ENCODE results near the gene NACA.
"Not testable (repeated sequence)": the region's sequence is repeated elsewhere in the genome, so short reads cannot be mapped to it uniquely, and the experiment has no call there.

The NACA gene

DNA sequence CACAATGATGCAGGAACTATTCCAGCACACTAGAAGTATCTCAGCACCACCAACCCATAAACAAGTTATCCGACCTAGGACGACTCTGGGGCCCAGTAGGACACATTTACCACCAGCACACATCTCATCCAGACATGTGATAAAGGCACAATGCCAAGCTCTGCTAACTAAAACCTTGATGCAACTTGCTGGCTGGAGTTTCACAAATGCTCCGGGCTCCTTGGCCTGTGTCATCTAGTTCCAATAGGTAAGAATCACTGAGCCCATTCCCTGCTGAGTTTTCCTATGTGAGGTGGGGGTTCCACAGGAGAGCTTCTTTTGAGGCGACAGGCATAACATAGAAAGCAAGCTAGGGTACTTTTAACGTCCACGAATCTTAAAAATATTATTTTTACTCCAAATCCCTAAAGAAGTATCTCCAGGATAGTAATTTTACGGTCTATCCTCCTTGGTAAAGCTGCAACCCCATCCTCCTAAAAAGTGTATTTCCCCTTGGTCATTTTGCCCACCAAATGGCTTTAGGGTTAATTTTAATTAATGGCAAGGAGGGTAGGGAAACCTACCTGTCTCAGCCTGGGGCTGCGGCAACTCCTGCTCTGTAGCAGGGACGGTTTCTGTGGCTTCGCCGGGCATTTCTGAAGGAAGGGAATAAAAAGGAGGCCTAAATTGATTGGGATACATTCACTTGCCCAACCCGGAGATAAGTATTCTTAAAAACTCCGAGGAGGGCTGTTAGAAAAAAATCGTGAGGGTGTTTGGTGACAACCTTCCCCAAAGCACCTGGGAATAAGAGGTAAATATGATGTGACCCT lies 1.0 kb downstream of the NACA start:
- DNase-seq (ENCODE audit: low spot score): peak; percentile 40

DNA sequence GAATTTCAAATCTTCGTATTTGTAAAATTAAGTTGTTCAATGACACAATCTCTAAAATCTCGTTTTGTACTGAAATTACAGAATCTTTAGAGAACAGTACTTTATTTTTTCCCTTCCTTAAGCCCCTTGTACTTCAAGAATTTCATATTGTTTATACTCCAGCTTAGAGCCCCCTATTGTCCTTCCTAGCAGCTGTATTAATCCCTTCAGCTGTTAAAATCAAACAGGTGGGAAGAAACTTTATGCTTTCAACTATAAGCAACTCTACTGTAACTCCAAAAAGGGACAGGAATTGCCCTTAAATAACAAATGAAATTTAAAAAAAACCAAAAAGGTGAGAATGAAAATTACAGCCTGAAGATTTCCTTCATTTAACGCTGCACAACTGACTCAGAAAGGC lies 1.7 kb downstream of the NACA start:
- no peak for DNase-seq (ENCODE audit: low spot score)

DNA sequence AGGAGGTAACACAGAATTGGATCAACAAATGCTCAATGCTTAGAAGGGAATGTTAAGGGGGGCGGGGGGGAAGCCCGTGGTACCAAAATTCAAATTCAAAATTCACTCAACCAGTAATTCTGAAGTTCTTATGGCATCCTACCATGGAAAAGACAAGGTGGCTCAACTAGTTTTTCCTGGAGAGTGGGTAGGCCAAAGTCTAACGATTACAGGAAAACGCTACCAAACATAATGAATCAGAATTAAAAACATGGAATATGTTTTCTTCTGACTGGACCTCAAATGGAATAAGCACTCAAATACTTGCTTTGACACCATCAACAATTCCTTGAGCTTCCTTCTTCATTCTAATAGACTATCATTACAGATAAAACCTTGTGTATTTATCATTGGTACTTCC lies 2.3 kb downstream of the NACA start:
- DNase-seq (ENCODE audit: low spot score): no peak

DNA sequence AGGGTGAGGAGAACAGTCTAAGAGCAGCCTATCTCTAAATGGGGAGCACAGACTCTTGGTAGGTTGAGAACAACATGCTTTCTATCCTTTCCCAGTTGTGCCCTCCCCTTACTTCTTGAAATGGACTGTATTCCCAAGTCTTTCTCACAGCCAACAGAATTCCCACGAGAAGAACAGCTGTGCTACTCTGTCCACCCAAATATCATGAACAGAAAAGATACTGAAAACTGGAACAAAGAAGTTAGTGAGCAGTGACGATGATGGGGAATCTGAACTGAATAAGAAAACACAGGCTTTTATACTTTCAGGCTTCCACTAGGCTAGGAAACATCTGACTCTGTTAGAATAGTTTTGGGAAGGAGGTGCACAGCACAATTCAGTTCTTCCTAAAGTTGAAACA lies 3.4 kb downstream of the NACA start:
- DNase-seq (ENCODE audit: low spot score): no peak

DNA sequence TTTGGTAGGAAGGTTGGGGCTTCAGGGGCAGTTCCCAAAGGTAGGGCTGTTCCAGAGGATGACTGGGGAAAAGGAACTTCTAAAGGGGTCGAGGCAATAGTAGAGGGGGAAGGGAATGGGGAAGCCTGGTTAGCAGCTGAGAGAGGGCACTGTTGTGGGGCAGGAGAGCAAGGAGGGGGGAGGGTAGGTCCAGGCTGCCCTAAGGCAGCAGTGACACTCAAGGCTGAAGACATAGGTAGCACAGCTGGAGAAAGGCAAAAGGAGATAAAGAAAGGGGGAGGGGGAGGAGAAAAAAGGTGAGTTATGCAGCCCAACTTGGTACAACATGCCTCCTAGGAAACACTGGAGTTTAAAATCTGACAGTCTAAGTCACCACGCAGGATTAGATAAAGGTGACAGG lies 3.9 kb downstream of the NACA start:
- DNase-seq (ENCODE audit: low spot score): no peak

DNA sequence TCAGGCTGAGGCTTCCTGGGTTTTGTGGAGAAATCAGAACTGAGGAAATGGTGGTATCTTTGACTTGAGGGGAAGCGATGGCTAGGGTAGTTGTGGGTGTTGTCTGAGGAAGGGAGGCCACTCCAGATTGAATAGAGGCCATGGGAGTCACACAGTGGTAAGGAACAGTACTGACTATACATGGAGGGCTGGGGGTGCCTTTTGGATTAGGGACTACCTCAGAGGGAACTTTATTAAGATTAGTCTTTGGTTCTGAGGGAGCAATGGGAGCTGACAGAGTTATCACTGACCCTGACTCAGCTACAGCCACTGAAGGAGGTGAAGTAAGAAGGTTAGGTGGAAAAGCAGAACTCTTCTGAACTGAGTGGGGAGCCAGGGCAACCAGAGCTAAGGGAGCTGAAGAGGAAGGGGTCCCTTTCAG lies 4.4 kb downstream of the NACA start:
- no peak for DNase-seq (ENCODE audit: low spot score)

DNA sequence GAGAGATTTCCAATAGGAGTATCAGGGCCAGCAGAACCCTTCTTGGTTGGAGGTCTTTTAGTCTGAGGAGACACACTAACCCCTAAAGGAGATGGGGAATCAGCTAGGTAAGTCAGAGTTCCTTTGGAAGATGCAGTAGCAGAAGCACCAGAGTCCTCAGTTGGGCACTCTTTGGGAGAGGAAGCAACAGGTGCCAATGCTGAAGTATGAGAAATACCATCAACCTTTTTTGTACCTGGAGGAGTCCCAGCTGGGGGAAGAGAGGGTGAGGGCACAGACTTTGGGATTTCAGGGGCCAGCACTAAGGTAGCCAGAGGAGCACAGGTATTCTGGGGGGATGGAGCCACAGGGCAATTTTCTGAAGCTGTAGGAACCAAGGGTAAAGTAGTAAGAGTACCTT lies 6.0 kb downstream of the NACA start:
- DNase-seq (ENCODE audit: low spot score): no peak

DNA sequence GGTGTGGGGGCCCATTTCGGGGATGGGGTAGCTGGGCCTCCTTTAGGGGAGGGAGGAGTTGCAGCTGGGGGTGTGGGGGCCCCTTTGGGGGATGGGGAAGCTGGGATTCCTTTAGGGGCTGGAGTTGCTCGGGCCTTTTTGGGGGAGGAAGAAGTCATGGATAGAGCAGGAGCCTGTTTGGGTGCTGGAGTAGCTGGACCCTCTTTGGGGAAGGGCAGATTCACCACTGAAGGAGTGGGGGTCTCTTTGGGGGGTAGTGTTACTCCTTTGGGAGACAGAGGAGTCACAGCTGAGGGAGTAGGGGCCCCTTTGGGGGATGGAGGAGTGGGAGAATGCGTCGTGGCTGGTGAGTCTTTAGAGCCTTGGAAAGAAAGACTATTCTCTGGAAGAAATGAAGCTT lies 6.5 kb downstream of the NACA start:
- no peak for DNase-seq (ENCODE audit: low spot score)

DNA sequence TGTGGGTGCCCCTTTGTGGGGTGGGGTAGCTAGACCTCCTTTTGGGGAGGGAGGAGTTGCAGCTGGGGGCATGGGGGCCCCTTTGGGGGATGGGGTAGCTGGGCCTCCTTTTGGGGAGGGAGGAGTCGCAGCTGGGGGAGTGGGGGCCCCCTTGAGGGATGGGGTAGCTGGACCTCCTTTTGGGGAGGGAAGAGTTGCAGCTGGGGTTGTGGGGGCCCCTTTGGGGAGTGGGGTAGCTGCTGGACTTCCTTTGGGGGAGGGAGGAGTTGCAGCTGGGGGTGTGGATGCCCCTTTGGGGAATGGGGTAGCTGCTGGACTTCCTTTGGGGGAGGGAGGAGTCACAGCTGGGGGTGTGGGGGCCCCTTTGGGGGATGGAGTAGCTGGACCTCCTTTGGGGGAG lies 7.0 kb downstream of the NACA start:
- DNase-seq (ENCODE audit: low spot score): no peak

DNA sequence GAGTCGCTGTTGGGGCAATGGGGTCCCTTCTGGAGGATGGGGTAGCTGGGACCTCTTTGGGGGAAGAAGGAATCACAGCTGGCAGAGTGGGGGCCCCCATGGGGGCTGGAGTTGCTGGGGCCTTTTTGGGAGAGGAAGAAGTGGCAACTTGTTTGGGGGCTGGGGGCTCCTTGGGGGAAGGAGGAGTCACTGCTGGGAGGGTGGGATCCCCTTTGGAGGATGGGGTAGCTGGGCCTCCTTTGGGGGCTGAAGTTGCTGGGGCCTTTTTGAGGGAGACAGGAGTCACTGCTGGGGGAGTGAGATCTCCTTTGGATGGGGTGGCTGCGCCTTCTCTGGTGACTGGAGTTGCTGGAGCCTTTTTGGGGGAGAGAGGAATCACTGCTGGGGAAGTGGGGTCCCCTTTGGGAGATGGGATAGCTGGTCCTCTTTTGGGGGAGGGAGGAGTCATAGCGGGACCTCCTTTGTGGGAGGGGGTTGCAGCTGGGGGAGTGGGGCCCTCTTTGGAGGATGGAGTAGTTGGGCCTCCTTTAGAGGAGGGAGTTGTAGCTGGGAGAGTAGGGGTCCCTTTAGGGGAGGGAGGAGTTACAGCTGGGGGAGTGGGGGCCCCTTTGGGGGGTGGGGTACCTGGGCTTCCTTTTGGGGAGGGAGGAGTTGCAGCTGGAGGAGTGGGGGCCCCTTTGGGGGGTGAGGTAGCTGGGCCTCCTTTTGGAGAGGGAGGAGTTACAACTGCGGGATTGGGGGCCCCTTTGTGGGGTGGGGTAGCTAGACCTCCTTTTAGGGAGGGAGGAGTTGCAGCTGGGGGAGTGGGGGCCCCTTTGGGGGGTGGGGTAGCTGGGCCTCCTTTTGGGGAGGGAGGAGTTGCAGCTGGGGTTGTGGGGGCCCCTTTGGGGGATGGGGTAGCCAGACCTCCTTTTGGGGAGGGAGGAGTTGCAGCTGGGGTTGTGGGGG lies 7.9 kb downstream of the NACA start:
- DNase-seq (ENCODE audit: low spot score): no peak

DNA sequence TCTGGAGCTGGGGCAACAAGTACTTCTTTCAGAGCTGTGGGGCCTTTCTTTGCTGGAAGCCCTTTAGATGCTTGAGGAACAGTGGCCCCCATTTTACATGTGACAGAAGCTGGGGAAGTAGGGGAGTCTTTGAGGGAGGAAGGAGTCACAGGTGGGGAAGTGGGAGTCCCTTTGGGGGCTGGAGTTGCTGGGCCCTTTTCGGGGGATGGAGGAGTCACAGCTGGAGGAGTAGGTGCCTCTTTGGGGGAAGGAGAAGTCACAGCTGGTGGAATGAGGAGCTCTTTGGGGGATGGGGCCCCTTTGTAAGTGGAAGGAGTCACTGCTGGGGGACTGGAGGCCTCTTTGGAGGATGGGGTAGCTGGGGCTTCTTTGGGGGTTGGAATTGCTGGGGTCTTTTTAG lies 8.6 kb downstream of the NACA start:
- DNase-seq (ENCODE audit: low spot score): no peak

DNA sequence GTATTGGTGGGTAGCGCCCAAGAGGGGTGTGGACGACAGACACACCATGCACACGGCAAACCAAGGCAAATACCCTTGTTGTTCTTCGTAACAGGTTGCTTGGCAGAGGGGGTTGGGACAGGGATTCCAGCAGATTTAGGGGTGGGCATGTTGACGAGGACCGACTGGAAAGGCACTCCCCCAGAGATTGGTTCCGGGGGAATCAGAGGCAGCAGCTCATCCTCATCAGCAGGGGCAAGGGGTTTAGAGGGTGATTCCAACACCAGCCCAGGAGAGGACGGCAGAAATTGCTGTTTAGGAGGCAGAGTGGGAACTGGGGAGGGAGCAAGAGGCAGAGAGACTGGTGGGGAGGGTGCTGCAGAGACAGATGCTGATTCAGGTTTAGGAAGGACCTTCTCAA lies 9.3 kb downstream of the NACA start:
- DNase-seq (ENCODE audit: low spot score): no peak

DNA sequence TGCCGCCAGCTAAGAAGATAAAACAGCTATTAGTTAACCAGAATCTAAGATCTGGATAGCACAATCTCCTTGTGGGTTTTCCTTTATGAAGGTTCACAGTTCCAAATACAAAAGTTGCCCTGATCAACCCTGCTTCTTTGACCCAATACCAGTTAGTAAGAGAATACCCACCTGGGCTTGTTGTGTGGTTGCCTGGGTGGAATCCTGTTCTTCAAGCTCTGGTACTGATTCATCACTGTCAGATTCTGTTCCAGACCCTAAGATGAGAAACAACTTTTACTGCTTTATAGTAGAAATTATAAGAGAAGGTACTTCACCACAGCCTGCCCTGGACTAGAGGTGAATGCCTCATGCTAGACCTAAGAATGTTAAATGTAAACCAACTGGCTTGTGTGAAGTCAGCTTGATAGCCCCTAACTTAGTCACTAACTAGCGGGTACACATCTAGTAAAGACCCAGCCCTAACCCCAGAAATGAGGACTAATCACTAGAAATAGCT lies 10.6 kb downstream of the NACA start:
- no peak for DNase-seq (ENCODE audit: low spot score)

DNA sequence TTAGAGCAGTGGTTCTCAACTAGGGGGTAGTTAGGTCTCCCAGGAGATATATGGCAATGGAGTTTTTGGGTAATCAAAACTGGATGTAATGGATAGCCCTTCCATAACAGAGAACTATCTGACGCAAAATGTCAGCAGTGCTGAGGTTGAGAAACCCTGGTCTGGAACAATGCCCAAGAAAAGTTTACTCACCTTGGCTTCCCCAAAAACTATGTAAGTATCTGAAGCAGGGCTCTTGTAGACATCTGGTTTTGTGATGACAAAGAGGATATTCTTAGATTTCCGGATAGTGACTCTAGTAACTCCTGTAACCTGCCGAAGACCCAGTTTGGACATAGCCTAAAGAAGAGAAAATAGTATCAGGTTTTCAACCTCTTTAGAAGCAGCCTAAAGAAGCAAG lies 11.8 kb downstream of the NACA start:
- DNase-seq (ENCODE audit: low spot score): no peak

DNA sequence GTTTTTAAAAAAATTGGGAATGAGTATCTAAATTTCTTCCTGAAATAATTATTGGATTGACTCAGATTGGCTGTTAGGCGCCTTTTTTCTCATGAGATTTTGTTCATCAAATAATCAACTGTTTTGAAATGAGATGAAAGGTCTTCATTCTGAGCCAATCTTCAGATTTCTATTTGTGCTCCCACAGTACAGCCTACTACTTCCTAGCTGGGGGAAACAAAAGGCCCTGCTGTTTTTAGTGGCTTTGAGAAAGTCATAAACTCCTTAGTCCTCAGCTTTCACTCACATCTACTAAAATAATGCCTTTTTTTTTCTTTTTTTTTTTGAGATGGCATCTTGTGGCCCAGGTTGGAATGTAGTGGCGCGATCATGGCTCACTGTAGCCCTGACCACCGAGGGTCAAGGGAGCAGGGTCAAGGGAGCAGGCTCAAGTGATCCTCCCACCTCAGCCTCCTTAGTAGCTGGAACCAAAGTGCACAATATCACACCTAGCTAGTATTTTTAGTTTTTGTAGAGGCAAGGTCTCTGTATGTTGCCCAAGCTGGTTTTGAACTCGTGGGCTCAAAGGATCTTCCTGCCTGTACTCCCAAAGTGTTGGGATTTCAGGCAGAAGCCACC lies 15.2 kb downstream of the NACA start:
- no peak for DNase-seq (ENCODE audit: low spot score)

DNA sequence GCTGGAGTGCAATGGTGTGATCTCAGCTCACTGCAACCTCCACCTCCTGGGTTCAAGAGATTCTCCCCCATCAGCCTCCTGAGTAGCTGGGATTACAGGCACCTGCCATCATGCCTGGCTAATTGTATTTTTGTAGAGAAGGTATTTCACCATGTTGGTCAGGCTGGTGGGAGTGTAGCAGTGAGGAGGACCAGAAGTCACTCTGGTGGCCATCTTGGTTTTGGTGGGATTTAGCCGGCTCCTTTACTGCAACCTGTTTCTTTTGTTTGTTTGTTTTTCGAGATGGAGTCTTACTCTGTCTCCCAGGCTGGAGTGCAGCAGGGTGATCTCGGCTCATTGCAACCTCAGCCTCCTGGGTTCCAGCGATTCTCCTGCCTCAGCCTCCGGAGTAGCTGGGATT lies 20.6 kb downstream of the NACA start:
- DNase-seq (ENCODE audit: low spot score): not testable (repeated sequence)

DNA sequence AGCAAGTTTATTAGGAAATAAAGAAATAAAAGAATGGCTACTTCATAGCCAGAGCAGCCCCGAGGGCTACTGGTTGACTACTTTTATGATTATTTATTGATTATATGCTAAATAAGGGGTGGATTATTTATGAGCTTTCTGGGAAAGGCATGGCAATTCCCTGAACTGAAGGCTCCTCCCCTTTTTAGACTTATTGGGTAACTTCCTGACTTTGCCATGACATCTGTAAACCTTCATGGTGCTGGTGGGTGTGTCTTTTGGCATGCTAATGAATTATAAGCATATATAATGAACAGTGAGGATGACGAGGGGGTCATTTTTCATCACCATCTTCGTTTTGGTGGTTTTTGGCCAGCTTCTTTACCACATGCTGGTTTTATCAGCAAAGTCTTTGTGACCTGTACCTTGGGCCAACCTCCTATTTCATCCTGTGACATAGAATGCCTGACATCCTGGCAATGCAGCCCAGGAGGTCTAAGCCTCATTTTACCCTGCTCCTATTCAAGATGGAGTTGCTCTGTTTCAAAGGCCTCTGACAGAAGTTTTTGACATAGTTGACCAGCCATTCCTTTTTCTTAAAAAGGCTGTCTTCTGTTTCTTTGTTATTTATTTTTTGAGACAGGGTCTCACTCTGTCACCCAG lies 26.0 kb downstream of the NACA start:
- DNase-seq (ENCODE audit: low spot score): no peak

DNA sequence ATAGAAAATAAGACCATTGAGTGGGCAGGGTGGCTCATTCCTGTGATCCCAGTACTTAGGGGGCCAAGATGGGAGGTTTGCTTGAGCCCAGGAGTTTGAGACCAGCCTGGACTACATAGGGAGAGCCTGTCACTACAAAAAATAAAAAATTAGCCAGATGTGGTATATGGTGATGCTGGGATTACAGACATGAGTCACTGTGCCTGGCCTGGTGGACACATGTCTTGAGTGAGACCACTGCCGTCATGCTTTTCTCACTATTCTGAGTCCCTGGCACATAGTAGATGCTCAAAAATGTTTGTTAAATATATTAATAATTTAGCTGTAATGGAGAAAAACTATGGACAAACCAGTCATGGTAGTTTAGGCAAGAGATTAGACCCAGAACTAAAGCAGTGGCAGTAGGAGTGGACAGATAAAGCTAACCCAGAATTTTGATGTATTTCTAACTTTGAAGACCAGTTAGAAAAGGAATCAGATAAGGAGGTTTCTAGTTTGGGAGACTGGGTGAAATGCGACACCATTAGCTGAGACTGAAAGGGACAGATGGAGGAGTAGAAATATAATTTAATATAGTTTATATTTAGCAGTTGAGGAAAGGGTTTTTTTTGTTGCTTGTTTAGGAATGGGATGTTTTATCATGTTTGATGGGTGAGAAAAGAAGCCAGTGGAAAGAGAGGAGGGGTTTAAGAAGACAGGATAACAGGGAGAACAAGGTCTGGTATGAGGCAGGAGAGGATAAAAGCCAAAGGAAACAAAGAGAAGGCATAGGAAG lies 29.6 kb downstream of the NACA start:
- no peak for DNase-seq (ENCODE audit: low spot score)

DNA sequence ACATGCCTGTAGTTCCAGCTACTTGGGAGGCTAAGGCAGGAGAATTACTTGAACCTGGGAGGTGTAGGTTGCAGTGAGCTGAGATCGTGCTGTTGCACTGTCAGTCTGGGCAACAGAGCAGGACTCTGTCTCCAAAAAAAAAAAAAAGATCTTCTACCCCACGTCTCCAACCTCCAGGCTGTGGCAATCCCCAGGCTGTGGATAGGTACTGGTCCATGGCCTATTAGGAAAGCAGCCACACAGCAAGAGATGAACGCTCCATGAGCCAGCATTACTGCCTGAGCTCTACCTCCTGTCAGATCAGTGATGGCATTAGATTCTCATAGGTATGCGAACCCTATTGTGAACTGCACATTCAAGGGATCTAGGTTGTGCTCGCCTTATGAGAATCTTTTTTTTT lies 30.9 kb downstream of the NACA start:
- DNase-seq (ENCODE audit: low spot score): no peak

DNA sequence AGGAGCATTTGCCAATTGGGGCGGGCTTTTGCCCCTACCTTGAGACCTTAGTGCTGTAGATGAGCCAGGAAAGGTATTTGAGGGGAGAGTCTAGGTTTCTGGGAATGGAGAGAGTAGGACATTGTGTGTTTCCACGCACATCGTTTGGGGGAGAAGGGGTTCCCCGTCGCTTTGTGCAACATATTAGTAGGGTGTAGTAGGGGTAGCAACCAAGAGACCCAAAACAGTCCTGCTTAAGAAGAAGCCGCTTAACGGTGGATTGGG lies 36.3 kb downstream of the NACA start:
- no peak for DNase-seq (ENCODE audit: low spot score)

DNA sequence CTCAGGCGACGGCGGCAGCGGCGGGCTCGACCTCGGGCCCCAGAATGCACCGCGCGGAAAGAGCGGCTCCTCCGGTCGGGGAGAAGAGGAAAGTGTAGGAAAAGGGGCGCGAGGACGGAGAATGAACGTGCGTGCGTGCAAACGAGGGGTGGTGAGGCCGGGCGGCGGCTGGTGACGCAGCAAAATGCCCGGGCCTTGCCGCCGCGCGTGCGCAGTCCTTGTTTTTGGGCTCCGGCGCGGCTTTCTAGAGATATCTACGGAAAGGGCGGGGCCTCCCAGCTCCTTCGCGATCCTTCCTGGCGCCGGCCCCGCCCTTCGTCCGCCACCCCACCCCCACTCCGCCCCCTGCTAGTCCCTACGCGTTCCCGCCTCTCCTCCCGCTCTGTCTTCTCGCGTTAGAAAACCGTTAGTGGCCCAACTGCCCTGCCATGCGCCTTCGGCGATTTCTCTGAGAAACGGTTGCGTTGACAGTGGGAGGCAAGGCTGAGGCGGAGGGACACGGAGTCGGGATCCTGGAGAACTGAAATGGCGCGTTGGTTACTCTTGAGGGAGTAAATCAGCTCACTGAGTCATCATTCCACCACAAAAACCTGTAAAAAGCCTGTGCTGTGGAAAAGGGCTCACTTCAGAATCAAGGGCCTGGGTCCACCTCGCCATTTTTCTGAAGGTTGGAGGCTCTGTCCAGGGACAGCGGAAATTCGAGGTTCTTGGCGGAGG lies 36.8 kb downstream of the NACA start, which contains the start of gene PTGES3:
Gene PTGES3 (minus strand): TSS at position 156 of the 717 bp plus-strand sequence. CDS start 285 bp downstream, outside the sequence.
- DNase-seq (ENCODE audit: low spot score): peak; percentile 100
